ENCODE data around the gene TEX2.

- peak; percentile 31 for TF ChIP-seq CTCF (IDR thresholded peaks at IDR 0.05)
- TF ChIP-seq EZH2 (IDR thresholded peaks at IDR 0.05; ENCODE audit: borderline replicate concordance, insufficient read depth, low read depth, low read length, poor library complexity, severe bottlenecking) = no peak
These were observed 26.1 kb downstream of the TEX2 start for GRCh38 chr17:64236827-64237403.
